Endothelial cell of umbilical vein (primary cell): ENCODE data around the gene TOMM7.

ENCODE experiments used
- CTCF ChIP-seq, 2 donors: IDR thresholded peaks; 1 replicate in 1 of 2; 2 replicates in 1 of 2; pipeline ENCODE4 v1.5.1; 2011; ENCODE audit warnings: low read length in 2 of 2, mild to moderate bottlenecking in 2 of 2, moderate library complexity in 2 of 2, control low read depth in 1 of 2, inconsistent platforms in 1 of 2, low read depth in 1 of 2; ENCODE audit not compliant: insufficient read depth in 1 of 2; ENCODE audit errors: extremely low read depth in 1 of 2
- EZH2 ChIP-seq: IDR thresholded peaks from 2 replicates; pipeline ENCODE4 v1.6.1; 2012; ENCODE audit warnings: borderline replicate concordance, low read depth, mild to moderate bottlenecking, moderate library complexity, low read length, inconsistent platforms; ENCODE audit not compliant: severe bottlenecking
- GATA2 ChIP-seq: IDR thresholded peaks from 2 replicates; pipeline ENCODE4 v1.7.0; 2011; ENCODE audit warnings: low read depth, mild to moderate bottlenecking, moderate library complexity, mixed read lengths, low read length; ENCODE audit not compliant: insufficient read length, insufficient read depth
- MAX ChIP-seq: IDR thresholded peaks from 2 replicates; pipeline ENCODE4 v1.6.1; 2011; ENCODE audit not compliant: insufficient read depth, insufficient read length
- MYC ChIP-seq: IDR thresholded peaks from one replicate; pipeline ENCODE4 v1.6.1; 2011; ENCODE audit warnings: mild to moderate bottlenecking, low read depth, low read length
- POLR2A ChIP-seq: IDR thresholded peaks from 2 replicates; pipeline ENCODE4 v1.6.1; 2012; ENCODE audit warnings: low read depth, mild to moderate bottlenecking, control low read depth, low read length
- POLR2AphosphoS5 ChIP-seq: IDR thresholded peaks from 2 replicates; pipeline ENCODE4 v1.6.1; 2012; ENCODE audit warnings: low read depth, mild to moderate bottlenecking, control low read depth, low read length, moderate library complexity; ENCODE audit not compliant: insufficient read depth

- TF ChIP-seq CTCF (IDR thresholded peaks at IDR 0.05; ENCODE audit: extremely low read depth in 1 of 2, insufficient read depth in 1 of 2, low read depth in 1 of 2, low read length in 2 of 2) (no peak), POLR2A (no peak), EZH2 (no peak), MYC (no peak), POLR2AphosphoS5 (no peak), MAX (no peak), GATA2 (no peak)
These were observed 20.3 kb upstream of the TOMM7 start for GRCh38 chr7:22842973-22843372.
